Mucosa of descending colon (tissue), 3 donors: ENCODE results near the gene CDC45. TPM values are rescaled to one million over a fixed set of nuclear protein-coding genes. Genes with fewer than 3 reads are reported as not detected.

Source experiments
- ATAC-seq: fragments of 200-7000 bp; cut with Tn5 transposase; one replicate; pipeline ENCODE4 v1.9.1; 2020; ENCODE audit warnings: mild to moderate bottlenecking, moderate library complexity
- DNase-seq, 3 donors: peaks; one replicate each; pipeline ENCODE4 v3.0.0-alpha.2; 2020
- H3K36me3 ChIP-seq: fragments of 200-600 bp; one replicate; pipeline ENCODE4 v1.8.0; 2021; ENCODE audit warnings: low read depth, mild to moderate bottlenecking
- H3K4me1 ChIP-seq: fragments of 200-600 bp; one replicate; pipeline ENCODE4 v1.8.0; 2021; ENCODE audit warnings: low read depth, mild to moderate bottlenecking
- H3K4me3 ChIP-seq: fragments of 200-600 bp; one replicate; pipeline ENCODE4 v1.8.0; 2021; ENCODE audit warnings: mild to moderate bottlenecking
- H3K9me3 ChIP-seq: fragments of 200-600 bp; one replicate; pipeline ENCODE4 v1.8.0; 2021; ENCODE audit warnings: mild to moderate bottlenecking
- CTCF ChIP-seq: fragments of 200-600 bp; IDR thresholded peaks from one replicate; pipeline ENCODE4 v1.8.0; 2022; ENCODE audit warnings: antibody characterized with exemption, mild to moderate bottlenecking
- intact Hi-C, 2 donors: fragments of 100-400 bp; cut with DNase I in 1 of 2; cut with micrococcal nuclease in 1 of 2; formaldehyde crosslinking; loops; one replicate each; pipeline versions ENCODE4 v1.11.0 to v1.11.1; 2022; cut with DNase I, micrococcal nuclease
- total RNA-seq, 3 donors: library from RNA; stranded (reverse); fragmentation: NEBNext Ultra II Directional in 2 of 3; extraction: Animal tissue kit (Norgen Biotek cat#: 25700) in 2 of 3; gene quantifications; one replicate each; pipeline versions ENCODE4 v1.2.1 to v1.2.4, GENCODE V29; 2021 to 2023
- donor health status: DM: no; HTN: no; CAD: no; lungs with moderate emphysema.
- donor health status: DM: no; HTN: no; CAD: no.
- donor health status: DM: no; HTN: yes; CAD: no.

CDC45 gene
- total RNA-seq, 3 donors from 2014 or later = 2.2 to 13.9 (median 2.8) TPM

- H3K4me3 ChIP-seq = no peak overlapping the region
- DNase-seq = no peak
- no peaks in the 10 kb centered on the region for H3K9me3 ChIP-seq
- ATAC-seq = no peak
- no peaks in the 10 kb centered on the region for H3K4me1 ChIP-seq
- H3K36me3 ChIP-seq = peaks cover 29% of the 10 kb centered on the region
- intact Hi-C loops = no loop called here
- TF ChIP-seq CTCF = no peak
Measured at GRCh38 chr22:19467912-19468311, 11.8 kb upstream of the CDC45 start.

- intact Hi-C loops = no loop called here
- DNase-seq (no peak), ATAC-seq (no peak)
- no peak overlapping the region for H3K4me3 ChIP-seq
- no peaks in the 10 kb centered on the region for H3K9me3 ChIP-seq
- TF ChIP-seq CTCF = no peak
- peaks cover 29% of the 10 kb centered on the region for H3K36me3 ChIP-seq
- H3K4me1 ChIP-seq = no peaks in the 10 kb centered on the region
Measured at GRCh38 chr22:19469421-19469820, 10.3 kb upstream of the CDC45 start.

GRCh38 chr22:19470010-19470409 lies 9.7 kb upstream of the CDC45 start:
- DNase-seq = no peak
- TF ChIP-seq CTCF = no peak
- no peaks in the 10 kb centered on the region for H3K9me3 ChIP-seq
- H3K36me3 ChIP-seq = peaks cover 29% of the 10 kb centered on the region
- intact Hi-C loops = no loop called here
- no peak overlapping the region for H3K4me3 ChIP-seq
- no peak for ATAC-seq
- no peaks in the 10 kb centered on the region for H3K4me1 ChIP-seq

- TF ChIP-seq CTCF = no peak
- H3K4me3 ChIP-seq = no peak overlapping the region
- no peaks in the 10 kb centered on the region for H3K4me1 ChIP-seq
- H3K36me3 ChIP-seq = peaks cover 20% of the 10 kb centered on the region
- ATAC-seq (no peak), DNase-seq (no peak)
- intact Hi-C loops = no loop called here
- no peaks in the 10 kb centered on the region for H3K9me3 ChIP-seq
Measured at GRCh38 chr22:19471572-19471971, 8.1 kb upstream of the CDC45 start.

GRCh38 chr22:19472233-19472632 lies 7.5 kb upstream of the CDC45 start:
- DNase-seq (no peak), ATAC-seq (no peak)
- H3K36me3 ChIP-seq = peaks cover 16% of the 10 kb centered on the region
- intact Hi-C loops = no loop called here
- TF ChIP-seq CTCF = no peak
- H3K9me3 ChIP-seq = no peaks in the 10 kb centered on the region
- no peak overlapping the region for H3K4me3 ChIP-seq
- H3K4me1 ChIP-seq = peaks cover 2% of the 10 kb centered on the region

GRCh38 chr22:19473578-19473977 lies 6.1 kb upstream of the CDC45 start:
- intact Hi-C loops = no loop called here
- ATAC-seq (no peak), DNase-seq (no peak)
- no peaks in the 10 kb centered on the region for H3K9me3 ChIP-seq
- H3K36me3 ChIP-seq = peaks cover 12% of the 10 kb centered on the region
- H3K4me3 ChIP-seq = no peak overlapping the region
- TF ChIP-seq CTCF = no peak
- peaks cover 10% of the 10 kb centered on the region for H3K4me1 ChIP-seq
